Smooth muscle cell (in vitro differentiated cells): Measurements from ENCODE around the gene AGBL1. TPM values are rescaled to one million over a fixed set of nuclear protein-coding genes. Genes with fewer than 3 reads are reported as not detected.

Experiments used
- DNase-seq: peaks from one replicate; lab custom pipeline; 2025; ENCODE audit not compliant: unreplicated experiment; lab: John Stamatoyannopoulos, UW
- H2AFZ ChIP-seq: fragments of 200-600 bp; sonication (generic); 2 replicates; pipeline ENCODE4 v1.6.0; 2016; ENCODE audit warnings: antibody characterized with exemption, low read depth, mild to moderate bottlenecking
- H3F3A ChIP-seq: fragments of 200-600 bp; sonication (generic); 2 replicates; pipeline ENCODE4 v1.6.0; 2017; ENCODE audit warnings: antibody characterized with exemption, low read depth
- H3K27ac ChIP-seq: fragments of 200-600 bp; sonication (generic); 2 replicates; pipeline ENCODE4 v1.5.1; 2016; ENCODE audit warnings: low read depth, mild to moderate bottlenecking
- H3K27me3 ChIP-seq: fragments of 200-600 bp; sonication (generic); 2 replicates; pipeline ENCODE4 v1.6.1; 2016; ENCODE audit warnings: low read depth, mild to moderate bottlenecking
- H3K36me3 ChIP-seq: fragments of 200-600 bp; sonication (generic); 2 replicates; pipeline ENCODE4 v1.5.1; 2016; ENCODE audit warnings: low read depth
- H3K4me1 ChIP-seq: fragments of 200-600 bp; sonication (generic); 2 replicates; pipeline ENCODE4 v1.5.1; 2016; ENCODE audit warnings: low read depth
- H3K4me2 ChIP-seq: fragments of 200-600 bp; sonication (generic); 2 replicates; pipeline ENCODE4 v1.6.0; 2016; ENCODE audit warnings: mild to moderate bottlenecking
- H3K4me3 ChIP-seq: fragments of 200-600 bp; sonication (generic); 2 replicates; pipeline ENCODE4 v1.5.1; 2016; ENCODE audit warnings: mild to moderate bottlenecking
- H3K79me2 ChIP-seq: fragments of 200-600 bp; sonication (generic); 2 replicates; pipeline ENCODE4 v1.6.0; 2016; ENCODE audit warnings: low read depth, mild to moderate bottlenecking
- H3K9ac ChIP-seq: fragments of 200-600 bp; sonication (generic); 2 replicates; pipeline ENCODE4 v1.6.0; 2016; ENCODE audit warnings: low read depth
- H3K9me3 ChIP-seq: fragments of 200-600 bp; sonication (generic); replicated peaks from 2 replicates; pipeline ENCODE4 v1.5.1; 2016; ENCODE audit warnings: low read depth
- H4K20me1 ChIP-seq: fragments of 200-600 bp; sonication (generic); 2 replicates; pipeline ENCODE4 v1.6.0; 2016; ENCODE audit warnings: low read depth
- WGBS: methylation state at CpG from one replicate; pipeline ENCODE4 v1.1.7; 2016; ENCODE audit warnings: low lambda C conversion rate; 5-methylcytosine and 5-hydroxymethylcytosine counted together
- polyA plus RNA-seq: library from polyadenylated mRNA; unstranded; fragments of >200 nt; fragmentation: Nextera tagmentation; extraction: Ambion mirVana; gene quantifications from 2 replicates; pipeline ENCODE4 v1.2.1, GENCODE V29; 2016
- total RNA-seq: library from RNA; depleted of rRNA; stranded (reverse); fragments of >200 nt; gene quantifications from 2 replicates; pipeline ENCODE4 v1.2.3, GENCODE V29; 2014
- TF ChIP-seq, protein P1 (sequence below): fragments of 200-600 bp; sonication (generic); IDR thresholded peaks from 2 replicates; pipeline ENCODE4 v1.5.1; 2017; ENCODE audit warnings: borderline replicate concordance, mild to moderate bottlenecking, antibody characterized with exemption; ENCODE audit not compliant: insufficient read depth, poor library complexity, severe bottlenecking

Gene AGBL1
- total and polyA plus RNA-seq, 2 experiments from 2014 or later: not detected

DNA sequence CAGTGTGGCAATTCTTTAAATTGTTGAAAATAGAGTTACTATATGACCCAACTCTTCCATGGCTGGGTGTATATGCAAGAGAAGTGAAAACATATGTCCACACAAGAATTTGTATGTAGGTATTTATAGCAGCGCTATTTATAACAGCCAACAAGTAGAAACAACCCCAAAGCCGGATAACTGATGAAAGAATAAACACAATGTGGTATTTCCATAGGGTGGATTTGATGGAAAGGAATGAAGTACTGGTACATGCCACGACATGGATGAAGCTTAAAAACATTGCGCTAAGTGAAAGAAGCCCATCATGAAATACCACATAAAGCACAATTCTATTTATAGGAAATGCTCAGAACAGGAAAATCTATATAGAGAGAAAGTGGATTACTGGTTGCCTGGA is 554.5 kb downstream of the AGBL1 start:
- no peak overlapping the region for H3K4me3 ChIP-seq
- no peak overlapping the region for H3K4me2 ChIP-seq
- H3K79me2 ChIP-seq: no peaks in the 10 kb centered on the region
- H3F3A ChIP-seq: no peaks in the 10 kb centered on the region
- 92% methylated on average over 4 of the region's 4 CpGs for WGBS
- no peaks in the 10 kb centered on the region for H3K4me1 ChIP-seq
- H3K27me3 ChIP-seq: no peaks in the 10 kb centered on the region
- no peak overlapping the region for H3K27ac ChIP-seq
- H3K9me3 ChIP-seq: no peaks in the 10 kb centered on the region
- H3K9ac ChIP-seq: no peak overlapping the region
- H4K20me1 ChIP-seq: no peaks in the 10 kb centered on the region
- TF ChIP-seq, protein P1, sequence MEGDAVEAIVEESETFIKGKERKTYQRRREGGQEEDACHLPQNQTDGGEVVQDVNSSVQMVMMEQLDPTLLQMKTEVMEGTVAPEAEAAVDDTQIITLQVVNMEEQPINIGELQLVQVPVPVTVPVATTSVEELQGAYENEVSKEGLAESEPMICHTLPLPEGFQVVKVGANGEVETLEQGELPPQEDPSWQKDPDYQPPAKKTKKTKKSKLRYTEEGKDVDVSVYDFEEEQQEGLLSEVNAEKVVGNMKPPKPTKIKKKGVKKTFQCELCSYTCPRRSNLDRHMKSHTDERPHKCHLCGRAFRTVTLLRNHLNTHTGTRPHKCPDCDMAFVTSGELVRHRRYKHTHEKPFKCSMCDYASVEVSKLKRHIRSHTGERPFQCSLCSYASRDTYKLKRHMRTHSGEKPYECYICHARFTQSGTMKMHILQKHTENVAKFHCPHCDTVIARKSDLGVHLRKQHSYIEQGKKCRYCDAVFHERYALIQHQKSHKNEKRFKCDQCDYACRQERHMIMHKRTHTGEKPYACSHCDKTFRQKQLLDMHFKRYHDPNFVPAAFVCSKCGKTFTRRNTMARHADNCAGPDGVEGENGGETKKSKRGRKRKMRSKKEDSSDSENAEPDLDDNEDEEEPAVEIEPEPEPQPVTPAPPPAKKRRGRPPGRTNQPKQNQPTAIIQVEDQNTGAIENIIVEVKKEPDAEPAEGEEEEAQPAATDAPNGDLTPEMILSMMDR: no peak
- H3K36me3 ChIP-seq: no peaks in the 10 kb centered on the region
- H2AFZ ChIP-seq: no peak overlapping the region
- no peak for DNase-seq

DNA sequence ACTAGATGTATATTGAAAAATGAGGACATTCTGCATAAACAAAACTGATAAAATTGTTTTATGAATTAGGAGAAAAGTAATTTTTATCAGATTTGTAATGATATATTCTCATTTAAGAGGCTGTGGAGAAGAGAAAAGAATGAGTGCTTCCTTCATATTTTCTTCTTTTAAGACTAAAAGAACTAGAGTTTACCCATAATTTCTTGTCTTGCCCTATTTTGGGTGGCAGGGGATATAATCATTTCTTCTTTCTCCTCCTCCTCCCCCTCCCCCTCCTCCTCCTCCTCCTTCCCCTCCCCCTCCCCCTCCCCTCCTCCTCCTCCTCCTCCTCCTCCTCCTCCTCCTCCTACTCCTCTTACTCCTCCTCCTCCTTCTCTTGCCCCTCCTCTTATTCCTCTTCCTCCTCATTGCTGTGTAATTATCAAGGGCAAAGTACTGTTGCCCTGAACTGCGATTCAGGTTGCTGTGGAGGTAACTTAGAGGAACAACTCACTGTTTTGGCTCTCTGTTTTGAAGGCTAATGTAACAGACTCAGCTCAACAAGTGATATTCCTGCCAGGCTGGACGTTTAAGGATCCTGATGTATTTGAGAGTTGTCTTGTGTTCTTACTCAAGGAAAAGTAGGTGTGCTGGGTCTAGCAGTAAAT is 555.4 kb downstream of the AGBL1 start:
- Histone ChIP-seq H2AFZ (no peak overlapping the region), H3K27ac (no peak overlapping the region)

GRCh38 chr15:86644339-86644738 is 564.7 kb downstream of the AGBL1 start:
- H3K27ac ChIP-seq: no peak overlapping the region
- no peaks in the 10 kb centered on the region for H4K20me1 ChIP-seq
- no peaks in the 10 kb centered on the region for H3K79me2 ChIP-seq
- H3K36me3 ChIP-seq: no peaks in the 10 kb centered on the region
- no peaks in the 10 kb centered on the region for H3F3A ChIP-seq
- no peak overlapping the region for H2AFZ ChIP-seq
- H3K4me1 ChIP-seq: no peaks in the 10 kb centered on the region
- no peak overlapping the region for H3K9ac ChIP-seq
- 86% methylated on average over 3 of the region's 3 CpGs for WGBS
- H3K4me3 ChIP-seq: no peak overlapping the region
- no peaks in the 10 kb centered on the region for H3K9me3 ChIP-seq
- TF ChIP-seq, protein P1: no peak
- H3K27me3 ChIP-seq: no peaks in the 10 kb centered on the region
- DNase-seq: no peak
- H3K4me2 ChIP-seq: no peak overlapping the region

More for the DNA sequence above, 555.4 kb downstream of the AGBL1 start:
- Histone ChIP-seq H3K4me3 (no peak overlapping the region), H4K20me1 (no peaks in the 10 kb centered on the region), H3F3A (no peaks in the 10 kb centered on the region), H3K9me3 (no peaks in the 10 kb centered on the region), H3K4me2 (no peak overlapping the region), H3K9ac (no peak overlapping the region), H3K79me2 (no peaks in the 10 kb centered on the region), H3K4me1 (no peaks in the 10 kb centered on the region), H3K27me3 (no peaks in the 10 kb centered on the region), H3K36me3 (no peaks in the 10 kb centered on the region)
- 79% methylated on average over 2 of the region's 2 CpGs for WGBS
- DNase-seq: no peak
- TF ChIP-seq, protein P1: no peak

GRCh38 chr15:86645925-86646500 is 566.3 kb downstream of the AGBL1 start:
- no peak overlapping the region for H3K4me2 ChIP-seq
- H3K4me3 ChIP-seq: no peak overlapping the region
- H3K4me1 ChIP-seq: no peaks in the 10 kb centered on the region
- WGBS: 82% methylated on average over 7 of the region's 7 CpGs
- no peaks in the 10 kb centered on the region for H3K27me3 ChIP-seq
- no peak for DNase-seq
- H3K36me3 ChIP-seq: no peaks in the 10 kb centered on the region
- no peaks in the 10 kb centered on the region for H3K79me2 ChIP-seq
- H3F3A ChIP-seq: no peaks in the 10 kb centered on the region
- no peaks in the 10 kb centered on the region for H3K9me3 ChIP-seq
- H3K27ac ChIP-seq: no peak overlapping the region
- TF ChIP-seq, protein P1: no peak
- H3K9ac ChIP-seq: no peak overlapping the region
- no peaks in the 10 kb centered on the region for H4K20me1 ChIP-seq
- no peak overlapping the region for H2AFZ ChIP-seq
